Trophoblast cell (in vitro differentiated cells and primary cell): Measurements from ENCODE around the gene CASP9.
"Not testable (repeated sequence)": the region's sequence is repeated elsewhere in the genome, so short reads cannot be mapped to it uniquely, and the experiment has no call there.

ENCODE experiments used
- DNase-seq, 2 donors: peaks; one replicate each; pipeline ENCODE4 v3.0.0-alpha.2; 2016
- H2AFZ ChIP-seq: 2 replicates; pipeline ENCODE4 v1.6.1; 2013; ENCODE audit warnings: low read length, moderate library complexity, mild to moderate bottlenecking; ENCODE audit not compliant: insufficient read depth, poor library complexity
- H2AK5ac ChIP-seq: 2 replicates; pipeline ENCODE4 v1.6.1; 2013; ENCODE audit warnings: mild to moderate bottlenecking, low read length
- H2BK120ac ChIP-seq: 2 replicates; pipeline ENCODE4 v1.6.1; 2013; ENCODE audit warnings: low read length, mild to moderate bottlenecking, moderate library complexity; ENCODE audit not compliant: insufficient read depth, poor library complexity
- H2BK12ac ChIP-seq: 2 replicates; pipeline ENCODE4 v1.6.1; 2013; ENCODE audit warnings: mild to moderate bottlenecking, low read length, moderate library complexity
- H2BK5ac ChIP-seq: 2 replicates; pipeline ENCODE4 v1.6.1; 2013; ENCODE audit warnings: low read length, low read depth, moderate library complexity, mild to moderate bottlenecking; ENCODE audit not compliant: poor library complexity
- H3K14ac ChIP-seq: 2 replicates; pipeline ENCODE4 v1.6.1; 2013; ENCODE audit warnings: mild to moderate bottlenecking, low read length
- H3K18ac ChIP-seq: 2 replicates; pipeline ENCODE4 v1.6.1; 2013; ENCODE audit warnings: mild to moderate bottlenecking, low read length
- H3K23ac ChIP-seq: 2 replicates; pipeline ENCODE4 v1.6.1; 2013; ENCODE audit warnings: low read length
- H3K27ac ChIP-seq: 2 replicates; pipeline ENCODE4 v1.5.1; 2013; ENCODE audit warnings: low read depth, mild to moderate bottlenecking, inconsistent platforms, low read length, moderate library complexity
- H3K27me3 ChIP-seq: 2 replicates; pipeline ENCODE4 v1.6.1; 2013; ENCODE audit warnings: inconsistent platforms, mild to moderate bottlenecking, low read length, moderate library complexity; ENCODE audit not compliant: insufficient read depth
- H3K36me3 ChIP-seq, 2 experiments: 1 replicate in 1 of 2; 2 replicates in 1 of 2; pipeline ENCODE4 v1.6.1; 2013; ENCODE audit warnings: low read length in 2 of 2, mild to moderate bottlenecking in 2 of 2, moderate library complexity in 1 of 2; ENCODE audit not compliant: insufficient read depth in 2 of 2, control insufficient read depth in 1 of 2
- H3K4ac ChIP-seq: 2 replicates; pipeline ENCODE4 v1.6.1; 2013; ENCODE audit warnings: low read depth, mild to moderate bottlenecking, low read length, moderate library complexity
- H3K4me1 ChIP-seq, 2 experiments: 1 replicate in 1 of 2; 2 replicates in 1 of 2; pipeline ENCODE4 v1.6.1; 2013; ENCODE audit warnings: low read length in 2 of 2, mild to moderate bottlenecking in 2 of 2, moderate library complexity in 1 of 2; ENCODE audit not compliant: insufficient read depth in 2 of 2, control insufficient read depth in 1 of 2
- H3K4me2 ChIP-seq: 2 replicates; pipeline ENCODE4 v1.6.1; 2013; ENCODE audit warnings: inconsistent platforms, mild to moderate bottlenecking, low read length, moderate library complexity
- H3K4me3 ChIP-seq: 2 replicates; pipeline ENCODE4 v1.5.1; 2013; ENCODE audit warnings: mild to moderate bottlenecking, low read depth, low read length, inconsistent platforms
- H3K79me1 ChIP-seq: one replicate; pipeline ENCODE4 v1.6.1; 2013; ENCODE audit warnings: low read length
- H3K79me2 ChIP-seq: 2 replicates; pipeline ENCODE4 v1.6.1; 2013; ENCODE audit warnings: low read length, mild to moderate bottlenecking; ENCODE audit not compliant: control insufficient read depth, insufficient read depth, poor library complexity
- H3K9ac ChIP-seq: 2 replicates; pipeline ENCODE4 v1.6.1; 2013; ENCODE audit warnings: mild to moderate bottlenecking, low read length
- H3K9me3 ChIP-seq: 2 replicates; pipeline ENCODE4 v1.6.1; 2013; ENCODE audit warnings: low read depth, mild to moderate bottlenecking, control low read depth, inconsistent platforms, low read length; ENCODE audit not compliant: insufficient read depth
- H4K12ac ChIP-seq: 2 replicates; pipeline ENCODE4 v1.6.1; 2013; ENCODE audit warnings: low read depth, mild to moderate bottlenecking, low read length, moderate library complexity
- H4K8ac ChIP-seq: 2 replicates; pipeline ENCODE4 v1.6.1; 2013; ENCODE audit warnings: low read depth, mild to moderate bottlenecking, low read length, moderate library complexity
- H4K91ac ChIP-seq: one replicate; pipeline ENCODE4 v1.6.1; 2013; ENCODE audit warnings: low read depth, mild to moderate bottlenecking, low read length, moderate library complexity
- WGBS: extraction: QIAGEN DNeasy Blood & Tissue Kit; methylation state at CpG from one replicate; pipeline ENCODE4 v1.1.7; 2013; ENCODE audit warnings: missing lambda C conversion rate; ENCODE audit not compliant: insufficient read length, insufficient coverage; ENCODE audit errors: extremely low coverage; 5-methylcytosine and 5-hydroxymethylcytosine counted together

CASP9 gene

DNA sequence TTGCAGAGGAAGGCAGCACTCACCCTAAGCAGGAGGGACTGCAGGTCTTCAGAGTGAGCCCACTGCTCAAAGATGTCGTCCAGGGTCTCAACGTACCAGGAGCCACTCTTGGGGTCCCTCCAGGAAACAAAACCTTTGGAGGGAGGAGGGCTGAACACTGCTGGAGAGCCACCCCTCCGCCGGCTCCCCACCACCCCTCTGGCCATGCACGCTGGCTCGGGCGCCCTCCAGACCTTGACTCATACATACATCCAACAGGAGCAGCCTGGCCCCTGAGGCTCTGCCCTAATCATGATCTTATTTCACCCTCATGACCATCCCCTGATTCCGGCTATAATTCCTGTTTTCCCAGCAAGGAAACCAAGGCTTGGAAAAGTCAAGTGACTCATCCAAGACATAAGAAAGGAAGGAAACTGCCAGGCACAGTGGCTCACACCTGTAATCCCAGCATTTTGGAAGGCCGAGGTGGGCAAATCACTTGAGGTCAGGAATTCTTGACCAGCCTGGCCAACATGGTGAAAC lies 30.1 kb downstream of the CASP9 start:
- Histone ChIP-seq H2AK5ac (no peak overlapping the region), H3K79me1 (no peaks in the 10 kb centered on the region), H3K4ac (no peak overlapping the region), H3K4me1 (peaks cover 3 to 16% of the 10 kb centered on the region in 2 experiments), H3K23ac (no peak overlapping the region), H2BK120ac (no peak overlapping the region), H3K36me3 (peaks cover 5% of the 10 kb centered on the region in 2 experiments), H3K4me2 (no peak overlapping the region), H2BK12ac (no peak overlapping the region), H3K4me3 (no peak overlapping the region), H2BK5ac (no peak overlapping the region), H4K8ac (no peak overlapping the region), H2AFZ (no peak overlapping the region), H3K27me3 (no peaks in the 10 kb centered on the region), H4K12ac (no peak overlapping the region), H3K18ac (no peak overlapping the region), H3K79me2 (no peaks in the 10 kb centered on the region), H3K27ac (no peak overlapping the region), H3K9me3 (peaks cover 2% of the 10 kb centered on the region), H3K14ac (no peak overlapping the region), H4K91ac (peak overlapping the region; percentile 16), H3K9ac (no peak overlapping the region)
- DNase-seq = no peak
- no CpG with 5 or more reads among the region's 9 CpGs for WGBS

DNA sequence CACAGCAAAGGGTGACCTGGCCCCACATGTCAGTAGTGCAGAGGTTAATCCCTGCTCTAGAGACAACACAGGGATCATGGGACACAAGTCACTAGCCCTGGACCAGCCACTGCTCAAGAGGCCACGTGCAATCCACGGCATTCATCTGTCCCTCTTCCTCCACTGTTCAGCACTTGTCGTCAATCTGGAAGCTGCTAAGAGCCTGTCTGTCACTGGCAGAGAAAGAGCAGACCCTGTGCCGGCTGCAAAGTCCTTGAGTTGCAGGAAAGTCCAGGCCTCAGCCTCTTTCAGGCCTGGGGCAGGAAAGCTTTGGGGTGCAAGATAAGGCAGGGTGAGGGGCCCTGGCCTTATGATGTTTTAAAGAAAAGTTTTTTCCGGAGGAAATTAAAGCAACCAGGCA lies 31.4 kb downstream of the CASP9 start:
- H3K18ac ChIP-seq = no peak overlapping the region
- no peak overlapping the region for H3K23ac ChIP-seq
- H4K12ac ChIP-seq = no peak overlapping the region
- no peak overlapping the region for H2AK5ac ChIP-seq
- H4K91ac ChIP-seq = no peak overlapping the region
- H3K27me3 ChIP-seq = no peaks in the 10 kb centered on the region
- no peak overlapping the region for H3K4ac ChIP-seq
- H3K36me3 ChIP-seq = peaks cover 5% of the 10 kb centered on the region in 2 experiments
- no peak overlapping the region for H3K4me3 ChIP-seq
- H3K9me3 ChIP-seq = peaks cover 2% of the 10 kb centered on the region
- H3K27ac ChIP-seq = no peak overlapping the region
- peak overlapping the region; percentile 46 for H3K9ac ChIP-seq
- no peak overlapping the region for H2BK12ac ChIP-seq
- no peaks in the 10 kb centered on the region for H3K79me2 ChIP-seq
- H2BK120ac ChIP-seq = no peak overlapping the region
- no peaks in the 10 kb centered on the region for H3K79me1 ChIP-seq
- H3K14ac ChIP-seq = no peak overlapping the region
- H2AFZ ChIP-seq = no peak overlapping the region
- H2BK5ac ChIP-seq = no peak overlapping the region
- H3K4me1 ChIP-seq = peaks cover 3 to 16% of the 10 kb centered on the region in 2 experiments
- no peak overlapping the region for H4K8ac ChIP-seq
- WGBS = no CpG with 5 or more reads among the region's 5 CpGs
- H3K4me2 ChIP-seq = no peak overlapping the region
- DNase-seq = no peak

DNA sequence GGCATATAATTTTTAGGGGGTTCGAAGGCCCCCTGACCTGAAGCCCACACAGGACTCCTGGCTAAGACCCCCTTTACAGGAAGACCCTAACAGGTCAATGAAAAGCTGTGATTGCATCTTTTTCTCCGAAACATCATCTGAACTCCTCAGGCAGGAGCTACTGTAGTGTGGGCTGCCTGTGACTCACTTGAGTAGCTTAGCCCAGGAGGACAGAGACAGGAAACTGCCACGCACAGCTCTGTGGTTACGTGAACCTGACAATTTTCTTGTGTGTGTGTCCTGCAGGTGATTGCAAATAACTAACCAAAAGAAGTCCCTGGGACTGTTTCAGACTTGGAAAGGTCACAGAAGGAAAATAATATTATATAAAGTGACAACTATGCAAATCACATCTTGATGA lies 33.0 kb downstream of the CASP9 start:
- H3K79me2 ChIP-seq, H3K14ac ChIP-seq, H3K4me2 ChIP-seq, H4K12ac ChIP-seq, H2BK120ac ChIP-seq, H3K4ac ChIP-seq, H3K79me1 ChIP-seq, DNase-seq, H3K18ac ChIP-seq, H2BK5ac ChIP-seq, H2BK12ac ChIP-seq, H2AK5ac ChIP-seq, H4K91ac ChIP-seq, H2AFZ ChIP-seq, H3K23ac ChIP-seq, H3K27ac ChIP-seq, H4K8ac ChIP-seq, H3K27me3 ChIP-seq, H3K9ac ChIP-seq, H3K4me3 ChIP-seq, H3K9me3 ChIP-seq, H3K36me3 ChIP-seq: not testable (repeated sequence)
- H3K4me1 ChIP-seq = peaks cover 3 to 16% of the 10 kb centered on the region in 2 experiments
- no CpG with 5 or more reads among the region's 4 CpGs for WGBS

DNA sequence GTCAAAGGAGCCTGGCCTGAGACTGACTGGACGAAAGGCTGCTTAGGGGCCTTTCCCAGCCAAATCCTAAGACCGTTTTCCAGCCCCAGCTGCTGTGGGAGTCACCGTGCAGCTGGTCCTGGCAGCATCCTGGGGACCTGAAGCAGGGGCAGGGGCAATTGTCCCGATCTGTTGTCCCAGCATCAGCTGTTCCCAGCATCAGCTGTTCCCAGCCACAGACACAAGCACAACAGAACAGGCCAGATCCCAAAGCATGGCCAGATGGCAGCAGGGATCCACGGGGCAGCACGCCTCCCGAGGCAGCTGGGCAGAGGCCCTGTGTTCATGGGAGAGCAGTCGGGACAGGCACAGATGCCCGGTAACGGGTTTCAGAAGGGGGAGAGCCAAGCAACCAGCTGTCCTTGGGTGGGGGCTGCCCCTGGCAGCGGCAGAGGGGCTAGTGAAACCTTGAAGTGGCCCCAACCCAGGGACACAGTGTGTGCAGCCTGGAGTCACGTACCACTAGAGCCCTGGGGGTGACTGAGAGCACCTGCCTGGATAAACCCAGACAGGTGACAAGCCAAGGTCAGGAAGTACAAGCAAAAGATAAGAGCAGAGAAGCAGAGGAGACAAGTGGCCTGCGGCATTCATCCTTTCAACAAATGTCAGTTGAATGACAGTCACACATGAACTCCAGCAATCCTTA lies 34.8 kb downstream of the CASP9 start:
- no peaks in the 10 kb centered on the region for H3K79me2 ChIP-seq
- H2BK120ac ChIP-seq = no peak overlapping the region
- no peak overlapping the region for H2AK5ac ChIP-seq
- no peaks in the 10 kb centered on the region for H3K36me3 ChIP-seq
- H4K12ac ChIP-seq = no peak overlapping the region
- no peak overlapping the region for H4K8ac ChIP-seq
- no peak overlapping the region for H3K4me3 ChIP-seq
- H3K27ac ChIP-seq = no peak overlapping the region
- no peak overlapping the region for H3K14ac ChIP-seq
- H3K4me2 ChIP-seq = no peak overlapping the region
- H3K4me1 ChIP-seq = peaks cover 3 to 16% of the 10 kb centered on the region in 2 experiments
- H3K27me3 ChIP-seq = no peaks in the 10 kb centered on the region
- WGBS = no CpG with 5 or more reads among the region's 13 CpGs
- no peak for DNase-seq
- no peak overlapping the region for H3K18ac ChIP-seq
- no peak overlapping the region for H3K23ac ChIP-seq
- H2AFZ ChIP-seq = no peak overlapping the region
- H3K9ac ChIP-seq = no peak overlapping the region
- no peak overlapping the region for H3K4ac ChIP-seq
- H2BK5ac ChIP-seq = no peak overlapping the region
- H3K79me1 ChIP-seq = no peaks in the 10 kb centered on the region
- no peak overlapping the region for H2BK12ac ChIP-seq
- no peak overlapping the region for H4K91ac ChIP-seq
- peaks cover 2% of the 10 kb centered on the region for H3K9me3 ChIP-seq
